Measurements from ENCODE around the gene SLC6A20. TPM values are rescaled to one million over a fixed set of nuclear protein-coding genes. Genes with fewer than 3 reads are reported as not detected.

SLC6A20 gene
- total RNA-seq, 4 donors from 2014 or later, result 0.38 to 0.55 (median 0.44) TPM; not detected in 1

DNA sequence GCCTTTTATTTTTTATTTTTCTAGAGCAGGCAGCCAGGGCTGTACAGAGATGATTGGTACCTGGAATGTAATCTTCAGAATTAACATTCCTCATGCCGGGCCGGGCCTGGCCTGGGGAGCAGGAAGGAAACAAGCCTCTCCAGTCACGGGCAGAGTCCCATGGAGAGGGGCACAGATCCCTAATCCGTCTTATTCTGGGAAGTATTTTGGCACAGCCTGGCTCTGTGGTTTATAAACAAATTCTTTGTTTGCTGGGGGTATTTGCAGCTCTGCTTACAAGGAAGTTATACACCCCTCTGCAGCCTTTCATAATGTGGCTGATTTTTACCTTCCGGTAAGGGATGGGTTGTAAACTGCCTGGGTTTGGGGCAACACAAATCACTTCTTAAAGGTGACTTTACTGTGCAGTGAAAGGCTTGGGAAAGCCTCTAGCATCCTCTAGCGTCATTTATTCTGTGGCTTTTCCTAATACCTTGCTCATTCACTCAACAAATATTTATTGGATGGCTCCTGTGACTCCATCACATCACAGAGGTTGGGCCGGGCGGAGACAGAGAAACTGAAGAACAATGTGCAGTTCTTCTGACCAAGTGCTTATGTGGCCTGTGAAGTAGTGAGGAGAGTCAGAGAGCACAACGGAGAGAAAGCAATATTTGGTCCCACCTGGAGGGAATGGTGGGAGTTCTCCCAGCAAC lies 2.7 kb downstream of the SLC6A20 start:
- no peak overlapping the region for H3K4me3 ChIP-seq (ENCODE audit: low read depth, poor library complexity, severe bottlenecking)
- DNase-seq (ENCODE audit: low spot score in 2 of 2), result peak in 1 of 2 donors; percentile 62
- WGBS, 2 donors, result 55 to 60% methylated on average over 9 of the region's 9 CpGs
- TF ChIP-seq, protein P1, sequence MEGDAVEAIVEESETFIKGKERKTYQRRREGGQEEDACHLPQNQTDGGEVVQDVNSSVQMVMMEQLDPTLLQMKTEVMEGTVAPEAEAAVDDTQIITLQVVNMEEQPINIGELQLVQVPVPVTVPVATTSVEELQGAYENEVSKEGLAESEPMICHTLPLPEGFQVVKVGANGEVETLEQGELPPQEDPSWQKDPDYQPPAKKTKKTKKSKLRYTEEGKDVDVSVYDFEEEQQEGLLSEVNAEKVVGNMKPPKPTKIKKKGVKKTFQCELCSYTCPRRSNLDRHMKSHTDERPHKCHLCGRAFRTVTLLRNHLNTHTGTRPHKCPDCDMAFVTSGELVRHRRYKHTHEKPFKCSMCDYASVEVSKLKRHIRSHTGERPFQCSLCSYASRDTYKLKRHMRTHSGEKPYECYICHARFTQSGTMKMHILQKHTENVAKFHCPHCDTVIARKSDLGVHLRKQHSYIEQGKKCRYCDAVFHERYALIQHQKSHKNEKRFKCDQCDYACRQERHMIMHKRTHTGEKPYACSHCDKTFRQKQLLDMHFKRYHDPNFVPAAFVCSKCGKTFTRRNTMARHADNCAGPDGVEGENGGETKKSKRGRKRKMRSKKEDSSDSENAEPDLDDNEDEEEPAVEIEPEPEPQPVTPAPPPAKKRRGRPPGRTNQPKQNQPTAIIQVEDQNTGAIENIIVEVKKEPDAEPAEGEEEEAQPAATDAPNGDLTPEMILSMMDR (IDR thresholded peaks at IDR 0.05), result no peak
- TF ChIP-seq POLR2A (IDR thresholded peaks at IDR 0.05), result no peak
- intact Hi-C loops (cut with DNase I; ENCODE audit: low total_unique reads), result no loop called here

DNA sequence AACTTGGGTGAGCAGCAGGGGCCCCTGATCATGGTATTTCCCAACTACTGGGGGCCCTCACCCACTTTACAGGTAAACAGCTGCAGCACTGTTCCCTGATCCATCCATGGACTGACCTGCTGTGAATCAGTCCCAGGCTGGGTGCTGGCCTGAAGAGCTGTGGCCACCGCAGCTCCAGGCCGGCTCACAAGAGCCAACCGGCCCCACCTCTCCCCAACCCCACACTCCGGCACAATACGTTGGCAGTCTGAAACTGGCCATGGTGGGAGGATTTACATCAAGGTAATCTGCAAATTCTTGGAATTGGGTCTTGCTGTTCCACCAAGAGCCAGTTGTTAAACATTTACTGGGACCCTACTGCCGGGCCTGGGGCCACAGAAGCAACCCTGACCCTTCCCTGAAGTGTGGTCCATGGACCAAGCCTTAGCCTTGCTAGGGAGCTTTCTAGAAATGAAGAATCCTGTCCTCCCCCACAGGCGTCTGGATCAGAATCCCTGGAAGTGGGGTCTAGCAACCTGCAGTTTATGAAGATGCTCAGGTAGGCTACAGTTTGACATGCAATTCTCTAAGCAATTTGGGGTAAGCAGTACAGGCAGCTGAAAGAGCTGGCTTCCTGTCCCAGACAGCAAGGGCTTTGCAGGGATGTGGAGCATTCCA lies 3.7 kb downstream of the SLC6A20 start:
- peak in 1 of 2 donors; percentile 76 for DNase-seq (ENCODE audit: low spot score in 2 of 2)
- no peak for TF ChIP-seq POLR2A (IDR thresholded peaks at IDR 0.05)
- TF ChIP-seq, protein P1 (IDR thresholded peaks at IDR 0.05), result no peak
- WGBS, 2 donors, result 96 to 100% methylated on average over 7 of the region's 7 CpGs
- intact Hi-C loops (cut with DNase I; ENCODE audit: low total_unique reads), result no loop called here
- H3K4me3 ChIP-seq (ENCODE audit: low read depth, poor library complexity, severe bottlenecking), result no peak overlapping the region

DNA sequence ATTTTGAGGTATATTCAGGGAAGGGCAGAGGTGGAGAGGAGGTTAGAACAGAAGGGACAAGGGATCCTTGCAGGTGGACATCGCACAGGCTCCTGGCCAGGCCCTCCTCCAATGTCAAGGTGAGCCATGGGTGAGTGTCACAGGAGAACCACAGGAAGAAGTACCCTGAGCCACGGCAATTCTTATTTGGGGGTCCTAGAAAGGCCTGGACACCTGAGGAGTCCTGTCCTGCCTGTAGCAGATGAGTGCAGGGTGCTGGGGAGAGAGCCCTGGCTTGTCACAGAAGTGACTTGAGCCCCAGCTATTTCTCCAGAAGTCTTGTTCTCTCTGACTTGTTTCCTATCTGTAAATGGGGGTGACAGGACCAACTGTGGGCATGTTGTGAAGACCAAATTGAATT lies 4.3 kb downstream of the SLC6A20 start:
- 88 to 97% methylated on average over 2 of the region's 2 CpGs for WGBS, 2 donors
- DNase-seq (ENCODE audit: low spot score in 2 of 2), result peak in 1 of 2 donors; percentile 60
- TF ChIP-seq POLR2A (IDR thresholded peaks at IDR 0.05), result no peak
- TF ChIP-seq, protein P1 (IDR thresholded peaks at IDR 0.05), result no peak
- intact Hi-C loops (cut with DNase I; ENCODE audit: low total_unique reads), result no loop called here
- no peak overlapping the region for H3K4me3 ChIP-seq (ENCODE audit: low read depth, poor library complexity, severe bottlenecking)

DNA sequence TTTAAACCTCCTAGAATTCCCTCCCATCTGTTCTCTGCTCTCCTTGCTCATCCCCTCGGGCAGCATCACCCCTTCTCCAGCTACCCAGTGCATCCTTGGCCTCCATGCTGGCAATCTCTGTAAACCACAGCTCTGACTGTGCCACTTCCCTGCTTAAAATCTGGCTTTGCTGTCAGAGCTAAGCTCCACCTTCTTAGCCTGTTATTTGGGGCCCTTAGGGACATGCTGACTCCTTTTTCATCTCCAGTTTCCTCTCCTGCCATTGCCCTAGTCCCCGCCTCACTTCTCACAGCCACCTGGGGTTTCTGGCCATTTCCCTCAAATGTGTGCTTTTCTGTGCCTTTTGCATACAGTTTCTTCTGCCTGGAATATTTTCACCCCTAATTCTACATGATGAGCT lies 5.7 kb downstream of the SLC6A20 start:
- intact Hi-C loops (cut with DNase I; ENCODE audit: low total_unique reads), result no loop called here
- no peak overlapping the region for H3K4me3 ChIP-seq (ENCODE audit: low read depth, poor library complexity, severe bottlenecking)
- peak in 1 of 2 donors; percentile 17 for DNase-seq (ENCODE audit: low spot score in 2 of 2)
- no peak for TF ChIP-seq POLR2A (IDR thresholded peaks at IDR 0.05)
- TF ChIP-seq, protein P1 (IDR thresholded peaks at IDR 0.05), result no peak
- WGBS, 2 donors, result 78 to 92% methylated on average over 2 of the region's 2 CpGs

DNA sequence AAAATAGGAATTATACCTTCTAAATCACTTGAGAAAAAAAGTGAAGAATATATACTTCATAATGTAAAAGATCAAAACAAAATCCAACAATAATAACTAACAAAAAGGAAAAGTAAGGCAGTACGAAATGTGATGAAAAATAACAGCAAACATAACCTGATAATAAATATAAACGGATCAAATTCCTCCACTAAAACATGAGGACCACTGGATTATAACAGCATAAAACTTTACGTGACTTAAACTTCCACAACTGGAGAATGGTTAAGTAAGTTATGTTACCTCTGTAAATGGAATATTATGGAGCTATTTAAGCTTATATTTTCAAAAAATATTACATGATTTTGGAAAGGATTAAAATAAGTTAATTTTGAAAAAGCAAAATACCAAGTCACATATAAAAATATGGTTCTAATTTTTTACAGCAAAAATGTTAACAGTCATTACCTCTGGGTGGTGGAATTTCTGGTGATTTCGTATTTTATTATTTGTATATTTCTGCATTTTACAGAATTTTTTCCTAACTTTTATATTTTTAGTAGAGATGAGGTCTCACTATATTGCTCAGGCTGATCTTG lies 7.0 kb downstream of the SLC6A20 start:
- H3K4me3 ChIP-seq (ENCODE audit: low read depth, poor library complexity, severe bottlenecking), result no peak overlapping the region
- no peak for DNase-seq (ENCODE audit: low spot score in 2 of 2)
- WGBS, 2 donors, result 87 to 88% methylated on average over 4 of the region's 4 CpGs
- no peak for TF ChIP-seq POLR2A (IDR thresholded peaks at IDR 0.05)
- TF ChIP-seq, protein P1 (IDR thresholded peaks at IDR 0.05), result no peak
- intact Hi-C loops (cut with DNase I; ENCODE audit: low total_unique reads), result no loop called here

Measured in lower leg skin (tissue), 4 donors.